Cardiac fibroblast (primary cell): ENCODE data around the gene SCN3B.

ENCODE experiments used
- DNase-seq, 2 donors: peaks; one replicate each; pipeline versions ENCODE4 v3.0.0 to v3.0.0-alpha.2; 2010; ENCODE audit warnings: low read depth in 2 of 2
- H3K4me3 ChIP-seq, 2 donors: replicated peaks in 1 of 2; 1 replicate in 1 of 2; 2 replicates in 1 of 2; pipeline ENCODE4 v1.5.1; 2011; ENCODE audit warnings: low read depth in 2 of 2, low read length in 2 of 2, mild to moderate bottlenecking in 2 of 2, moderate library complexity in 1 of 2
- CTCF ChIP-seq: IDR thresholded peaks from one replicate; pipeline ENCODE4 v1.5.1; 2011; ENCODE audit warnings: low read depth, mild to moderate bottlenecking, low read length, inconsistent platforms

The SCN3B gene

GRCh38 chr11:123587044-123587443, 67.4 kb downstream of the SCN3B start:
- DNase-seq: peak in 1 of 2 donors; percentile 33
- no peak overlapping the region for H3K4me3 ChIP-seq
- TF ChIP-seq CTCF: no peak

GRCh38 chr11:123586568-123586967, 67.9 kb downstream of the SCN3B start:
- H3K4me3 ChIP-seq: no peak overlapping the region
- no peak for DNase-seq
- TF ChIP-seq CTCF: no peak

DNA sequence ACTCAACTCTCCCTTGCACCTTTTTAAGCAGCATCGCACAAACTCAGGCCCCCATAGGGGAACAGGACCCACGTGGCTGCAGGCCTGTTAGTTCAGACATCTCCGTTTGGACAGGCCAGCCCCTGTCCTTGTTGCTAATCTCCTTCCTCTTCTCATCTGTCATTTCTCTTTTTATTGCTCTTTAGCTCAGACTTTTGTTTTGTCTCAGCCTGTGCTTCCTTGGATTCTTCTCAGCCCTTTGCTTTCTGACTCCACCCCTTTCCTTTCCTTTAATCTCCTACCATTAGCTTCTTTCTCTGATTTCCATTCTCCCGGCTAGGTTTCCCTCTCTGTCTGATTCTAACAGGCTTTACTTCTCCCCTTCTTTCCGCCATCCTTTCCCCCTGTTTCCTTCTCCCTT, 68.7 kb downstream of the SCN3B start:
- H3K4me3 ChIP-seq: no peak overlapping the region
- no peak for DNase-seq
- TF ChIP-seq CTCF: no peak

DNA sequence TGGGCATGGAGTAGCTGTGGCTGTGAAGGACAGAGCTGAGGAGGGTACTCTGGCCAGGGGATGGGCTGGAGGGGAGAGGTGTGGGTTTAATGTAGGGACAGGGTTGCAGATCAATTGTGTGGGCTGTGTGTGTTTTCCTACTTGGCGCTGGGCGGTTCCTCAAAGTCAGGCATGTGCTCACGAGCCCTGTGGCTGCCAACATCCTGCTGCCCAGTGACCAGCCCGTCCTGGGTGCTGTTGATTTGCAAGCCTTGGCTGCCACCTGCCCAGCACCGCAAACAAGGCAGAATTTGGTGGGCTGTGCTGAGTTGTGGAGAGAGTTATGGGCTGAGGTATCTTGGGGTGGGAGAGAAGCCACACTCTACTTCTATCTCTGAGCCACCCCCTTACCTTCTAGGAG, 69.2 kb downstream of the SCN3B start:
- TF ChIP-seq CTCF: no peak
- DNase-seq: no peak
- H3K4me3 ChIP-seq: no peak overlapping the region

- H3K4me3 ChIP-seq: no peak overlapping the region
- no peak for TF ChIP-seq CTCF
- DNase-seq: no peak
Observed at GRCh38 chr11:123584737-123585136, 69.7 kb downstream of the SCN3B start.

- no peak for TF ChIP-seq CTCF
- DNase-seq: no peak
Observed at GRCh38 chr11:123584186-123584585, 70.2 kb downstream of the SCN3B start.

DNA sequence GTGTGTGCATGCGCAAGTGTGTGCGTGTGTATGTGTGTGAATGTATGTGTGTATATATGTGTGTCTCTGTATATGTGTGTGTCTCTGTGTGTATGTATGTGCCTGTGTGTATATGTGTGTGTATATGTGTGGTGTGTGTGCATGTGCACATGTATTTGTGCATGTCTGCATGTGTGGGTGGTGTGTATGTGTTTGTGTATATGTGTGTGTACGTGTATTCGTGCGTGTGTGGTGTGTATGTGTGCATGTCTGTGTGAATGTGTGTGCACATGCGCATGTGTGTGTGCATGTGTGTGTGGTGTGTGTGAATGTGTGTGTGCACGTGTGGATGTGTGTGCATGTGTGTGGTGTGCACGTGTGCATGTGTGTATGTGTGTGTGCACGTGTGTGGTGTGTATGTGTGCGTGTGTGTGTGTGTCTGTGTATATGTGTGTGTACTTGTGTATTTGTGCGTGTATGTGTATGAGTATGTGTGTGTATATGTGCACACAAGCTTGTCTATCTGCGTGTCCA, 71.4 kb downstream of the SCN3B start:
- TF ChIP-seq CTCF: no peak
- DNase-seq: no peak
- H3K4me3 ChIP-seq: no peak overlapping the region

More at GRCh38 chr11:123584186-123584585, 70.2 kb downstream of the SCN3B start:
- no peak overlapping the region for H3K4me3 ChIP-seq
